GM18508 (cell line): ENCODE data around the gene CZIB.
"Not testable (repeated sequence)": the region's sequence is repeated elsewhere in the genome, so short reads cannot be mapped to it uniquely, and the experiment has no call there.

Source experiments
- ATAC-seq: cut with Tn5 transposase; IDR thresholded peaks from one replicate; pipeline ENCODE4 v1.9.1; 2021; ENCODE audit warnings: moderate number of reproducible peaks; ENCODE audit not compliant: insufficient read depth, unreplicated experiment

Gene CZIB

GRCh38 chr1:53241828-53242227, 21.4 kb upstream of the CZIB start:
- ATAC-seq = no peak

GRCh38 chr1:53238197-53239155, 18.0 kb upstream of the CZIB start, which contains the start of gene MAGOH:
Gene MAGOH, minus strand, starts transcription at chr1:53238518. Its CDS starts 70 bp downstream, at chr1:53238448.
- ATAC-seq = peak; percentile 88

GRCh38 chr1:53237638-53238037, 17.2 kb upstream of the CZIB start:
- ATAC-seq = no peak

GRCh38 chr1:53220962-53221286, 490 bp upstream of the CZIB start:
- no peak for ATAC-seq

GRCh38 chr1:53219711-53220110, 723 bp downstream of the CZIB start:
- no peak for ATAC-seq

GRCh38 chr1:53218201-53218600, 2.2 kb downstream of the CZIB start:
- no peak for ATAC-seq

GRCh38 chr1:53214376-53214940, 6.0 kb downstream of the CZIB start:
- ATAC-seq = no peak

- no peak for ATAC-seq
These were observed 9.5 kb downstream of the CZIB start for GRCh38 chr1:53210954-53211353.

- no peak for ATAC-seq
These were observed 10.1 kb downstream of the CZIB start for GRCh38 chr1:53210352-53210751.

- no peak for ATAC-seq
These were observed 12.7 kb downstream of the CZIB start for GRCh38 chr1:53207726-53208125.

- ATAC-seq = no peak
These were observed 13.6 kb downstream of the CZIB start for GRCh38 chr1:53206735-53207379.

- not testable (repeated sequence) for ATAC-seq
These were observed 14.2 kb downstream of the CZIB start for GRCh38 chr1:53206083-53206685.

- not testable (repeated sequence) for ATAC-seq
These were observed 14.9 kb downstream of the CZIB start for GRCh38 chr1:53205496-53205895.

GRCh38 chr1:53203466-53203865, 17.0 kb downstream of the CZIB start:
- ATAC-seq = no peak

- ATAC-seq = no peak
These were observed 22.2 kb downstream of the CZIB start for GRCh38 chr1:53198241-53198651.

GRCh38 chr1:53197291-53198200, 22.9 kb downstream of the CZIB start:
- no peak for ATAC-seq

GRCh38 chr1:53196485-53197290, 23.7 kb downstream of the CZIB start, which contains the start of gene CPT2:
Gene CPT2, plus strand, starts transcription at chr1:53196824. Its CDS starts 120 bp downstream, at chr1:53196944.
- ATAC-seq = peak; percentile 66

GRCh38 chr1:53196017-53196484, 24.4 kb downstream of the CZIB start:
- no peak for ATAC-seq
